Transverse colon (tissue), 4 donors: ENCODE data around the gene AIFM1.

Experiments
- CTCF ChIP-seq, 5 experiments: fragments of 200-600 bp in 3 of 5; fragments of 450-650 bp in 2 of 5; sonication (generic) in 3 of 5; IDR thresholded peaks; 1 replicate in 2 of 5; 2 replicates in 3 of 5; pipeline ENCODE4 v1.5.1; 2016 to 2017; ENCODE audit warnings: antibody characterized with exemption in 5 of 5, inconsistent platforms in 3 of 5, mild to moderate bottlenecking in 2 of 5, moderate library complexity in 1 of 5
- EP300 ChIP-seq: sonication (generic); formaldehyde crosslinking; IDR thresholded peaks from one replicate; pipeline ENCODE4 v1.6.1; 2017; ENCODE audit warnings: antibody characterized with exemption, low read depth
- POLR2AphosphoS5 ChIP-seq, 3 donors: sonication (generic); formaldehyde crosslinking; IDR thresholded peaks; one replicate each; pipeline ENCODE4 v1.6.1; 2016; ENCODE audit warnings: antibody characterized with exemption in 3 of 3

GRCh38 chrX:130212371-130212770, 46.7 kb upstream of the AIFM1 start:
- TF ChIP-seq EP300 (no peak), CTCF (IDR thresholded peaks at IDR 0.05) (no peak), POLR2AphosphoS5 (IDR thresholded peaks at IDR 0.05) (no peak)
